Progenitor cell of endocrine pancreas (in vitro differentiated cells): ENCODE measurements around the gene ACP2. TPM values are rescaled to one million over a fixed set of nuclear protein-coding genes. Genes with fewer than 3 reads are reported as not detected.
A peak's percentile ranks its signal among the peaks of the same experiment; 100 is the strongest.

ENCODE experiments used
- DNase-seq: peaks from one replicate; pipeline ENCODE4 v3.0.0; 2021; ENCODE audit warnings: low spot score; ENCODE audit not compliant: unreplicated experiment
- H3K27ac Mint-ChIP-seq: 2 replicates; pipeline ENCODE4 v1.8.0; 2021; ENCODE audit warnings: mild to moderate bottlenecking, moderate library complexity, mixed read lengths
- H3K27me3 Mint-ChIP-seq: 2 replicates; pipeline ENCODE4 v1.8.0; 2021; ENCODE audit warnings: mixed read lengths
- H3K36me3 Mint-ChIP-seq: 2 replicates; pipeline ENCODE4 v1.8.0; 2022; ENCODE audit warnings: mixed read lengths; ENCODE audit not compliant: insufficient read depth
- H3K4me1 Mint-ChIP-seq: 2 replicates; pipeline ENCODE4 v1.8.0; 2021; ENCODE audit warnings: low read depth, mixed read lengths
- H3K4me3 Mint-ChIP-seq: 2 replicates; pipeline ENCODE4 v1.8.0; 2021; ENCODE audit warnings: low read depth, mild to moderate bottlenecking, moderate library complexity, mixed read lengths
- H3K9me3 Mint-ChIP-seq: 2 replicates; pipeline ENCODE4 v1.8.0; 2021; ENCODE audit warnings: low read depth, mixed read lengths
- CTCF ChIP-seq: fragments of 200-600 bp; sonication (generic); IDR thresholded peaks from one replicate; pipeline ENCODE4 v1.5.0; 2021; ENCODE audit warnings: antibody characterized with exemption, mild to moderate bottlenecking; ENCODE audit not compliant: unreplicated experiment
- total RNA-seq: library from RNA; stranded (reverse); gene quantifications from 2 replicates; pipeline ENCODE4 v1.2.1, GENCODE V29; 2021

The ACP2 gene
- total RNA-seq, 1 donor from 2014 or later = 60.2 TPM

- Mint-ChIP-seq H3K36me3 (peaks cover 5% of the 10 kb centered on the region), H3K27me3 (no peaks in the 10 kb centered on the region), H3K27ac (no peak overlapping the region), H3K4me1 (no peaks in the 10 kb centered on the region), H3K9me3 (no peaks in the 10 kb centered on the region), H3K4me3 (no peak overlapping the region)
- DNase-seq = no peak
- TF ChIP-seq CTCF = no peak
These were observed 13.5 kb downstream of the ACP2 start for GRCh38 chr11:47235163-47235562.

- no peak for DNase-seq
- H3K27me3 Mint-ChIP-seq = no peaks in the 10 kb centered on the region
- no peaks in the 10 kb centered on the region for H3K4me1 Mint-ChIP-seq
- H3K4me3 Mint-ChIP-seq = no peak overlapping the region
- H3K9me3 Mint-ChIP-seq = no peaks in the 10 kb centered on the region
- H3K36me3 Mint-ChIP-seq = peaks cover 2% of the 10 kb centered on the region
- no peak for TF ChIP-seq CTCF
- H3K27ac Mint-ChIP-seq = peak overlapping the region; percentile 3
These were observed 13.9 kb downstream of the ACP2 start for GRCh38 chr11:47234669-47235100.

GRCh38 chr11:47233989-47234668, 14.5 kb downstream of the ACP2 start:
- Mint-ChIP-seq H3K4me1 (no peaks in the 10 kb centered on the region), H3K27ac (peak overlapping the region; percentile 67), H3K9me3 (no peaks in the 10 kb centered on the region), H3K36me3 (peaks cover 3% of the 10 kb centered on the region), H3K4me3 (no peak overlapping the region), H3K27me3 (no peaks in the 10 kb centered on the region)
- TF ChIP-seq CTCF = no peak
- DNase-seq = no peak

- no peaks in the 10 kb centered on the region for H3K4me1 Mint-ChIP-seq
- TF ChIP-seq CTCF = no peak
- H3K27ac Mint-ChIP-seq = no peak overlapping the region
- no peak overlapping the region for H3K4me3 Mint-ChIP-seq
- no peak for DNase-seq
- peaks cover 5% of the 10 kb centered on the region for H3K36me3 Mint-ChIP-seq
- no peaks in the 10 kb centered on the region for H3K9me3 Mint-ChIP-seq
- H3K27me3 Mint-ChIP-seq = no peaks in the 10 kb centered on the region
These were observed 15.6 kb downstream of the ACP2 start for GRCh38 chr11:47233051-47233450.

GRCh38 chr11:47229161-47229560, 19.5 kb downstream of the ACP2 start:
- Mint-ChIP-seq H3K27ac (no peak overlapping the region), H3K27me3 (no peaks in the 10 kb centered on the region), H3K4me1 (no peaks in the 10 kb centered on the region), H3K36me3 (peaks cover 10% of the 10 kb centered on the region), H3K4me3 (no peak overlapping the region), H3K9me3 (no peaks in the 10 kb centered on the region)
- DNase-seq = no peak
- no peak for TF ChIP-seq CTCF
